IMR-90 (cell line): Measurements from ENCODE around the gene ASB4. TPM values are rescaled to one million over a fixed set of nuclear protein-coding genes. Genes with fewer than 3 reads are reported as not detected.

ENCODE experiments used
- ATAC-seq: fragments of 200-7000 bp; cut with Tn5 transposase; 2 replicates; pipeline ENCODE4 v1.9.1; 2020; ENCODE audit warnings: low read depth, mild to moderate bottlenecking, moderate library complexity
- BruUV-seq: library from RNA; stranded (reverse); fragments of 400-500 nt; replicated peaks from 2 replicates; lab custom pipeline; 2021; lab: Mats Ljungman, UMichigan
- CTCF ChIA-PET: fragments of 300-600 bp; formaldehyde crosslinking; extraction: SDS; loops from one replicate; lab custom pipeline; 2021; ENCODE audit warnings: antibody characterized with exemption; lab: Yijun Ruan, JAX
- POLR2A ChIA-PET: fragments of 300-600 bp; sonication (Branson Sonifier 250); formaldehyde crosslinking; loops from one replicate; lab custom pipeline; 2022; ENCODE audit warnings: antibody characterized with exemption; ENCODE audit not compliant: unreplicated experiment; lab: Charles Lee
- DNase-seq: peaks from one replicate; pipeline ENCODE4 v3.0.0; 2013
- H2AFZ ChIP-seq: replicated peaks from 2 replicates; pipeline ENCODE3; 2013; ENCODE audit warnings: low read length, mild to moderate bottlenecking; ENCODE audit not compliant: poor library complexity
- H2AK5ac ChIP-seq: 2 replicates; pipeline ENCODE4 v1.6.1; 2013; ENCODE audit warnings: low read depth, low read length, inconsistent platforms
- H2AK9ac ChIP-seq: replicated peaks from 2 replicates; pipeline ENCODE3; 2013; ENCODE audit warnings: mild to moderate bottlenecking, low read depth, low read length, moderate library complexity; ENCODE audit not compliant: poor library complexity
- H2BK120ac ChIP-seq: 2 replicates; pipeline ENCODE4 v1.6.1; 2013; ENCODE audit warnings: low read depth, low read length, inconsistent platforms
- H2BK15ac ChIP-seq: 3 replicates; pipeline ENCODE4 v1.6.1; 2013; ENCODE audit warnings: low read depth, low read length, inconsistent platforms
- H2BK20ac ChIP-seq: 2 replicates; pipeline ENCODE4 v1.6.1; 2013; ENCODE audit warnings: low read depth, mild to moderate bottlenecking, inconsistent platforms, low read length, moderate library complexity
- H2BK5ac ChIP-seq: 2 replicates; pipeline ENCODE4 v1.6.1; 2013; ENCODE audit warnings: mild to moderate bottlenecking, low read depth, low read length, inconsistent platforms; ENCODE audit not compliant: poor library complexity, severe bottlenecking
- H3K14ac ChIP-seq: replicated peaks from 2 replicates; pipeline ENCODE4 v1.6.1; 2013; ENCODE audit warnings: low read depth, low read length, inconsistent platforms
- H3K18ac ChIP-seq: 2 replicates; pipeline ENCODE4 v1.6.1; 2013; ENCODE audit warnings: low read depth, low read length, control low read depth
- H3K23ac ChIP-seq: 2 replicates; pipeline ENCODE4 v1.6.1; 2013; ENCODE audit warnings: low read depth, low read length, inconsistent platforms
- H3K27ac ChIP-seq: 2 replicates; pipeline ENCODE4 v1.5.1; 2013; ENCODE audit warnings: mild to moderate bottlenecking, control low read depth, low read length; ENCODE audit not compliant: insufficient read depth
- H3K27me3 ChIP-seq: 2 replicates; pipeline ENCODE4 v1.6.1; 2013; ENCODE audit warnings: low read length; ENCODE audit not compliant: control insufficient read depth, insufficient read depth
- H3K36me3 ChIP-seq: 2 replicates; pipeline ENCODE4 v1.6.1; 2013; ENCODE audit warnings: low read length, mixed read lengths; ENCODE audit not compliant: control insufficient read depth, insufficient read depth
- H3K4ac ChIP-seq: 2 replicates; pipeline ENCODE4 v1.6.1; 2013; ENCODE audit warnings: low read depth, low read length, inconsistent platforms
- H3K4me1 ChIP-seq: 2 replicates; pipeline ENCODE4 v1.6.1; 2013; ENCODE audit warnings: low read length, mixed read lengths; ENCODE audit not compliant: control insufficient read depth, insufficient read depth
- H3K4me2 ChIP-seq: 2 replicates; pipeline ENCODE4 v1.6.1; 2013; ENCODE audit warnings: low read depth, mild to moderate bottlenecking, control low read depth, low read length, moderate library complexity
- H3K4me3 ChIP-seq: 2 replicates; pipeline ENCODE4 v1.5.1; 2013; ENCODE audit warnings: low read depth, mild to moderate bottlenecking, control low read depth, low read length, moderate library complexity; ENCODE audit not compliant: insufficient read depth
- H3K56ac ChIP-seq: 2 replicates; pipeline ENCODE4 v1.6.1; 2013; ENCODE audit warnings: low read length, inconsistent platforms; ENCODE audit not compliant: insufficient read depth; ENCODE audit errors: extremely low read depth
- H3K79me1 ChIP-seq, 2 experiments: 2 replicates each; pipeline ENCODE4 v1.6.1; 2013; ENCODE audit warnings: low read length in 2 of 2, inconsistent platforms in 1 of 2, low read depth in 1 of 2
- H3K9ac ChIP-seq: 2 replicates; pipeline ENCODE4 v1.6.1; 2013; ENCODE audit warnings: low read depth, low read length, control low read depth
- H3K9me1 ChIP-seq: 2 replicates; pipeline ENCODE4 v1.6.1; 2013; ENCODE audit warnings: low read length, inconsistent platforms; ENCODE audit not compliant: insufficient read depth
- H3K9me3 ChIP-seq: 2 replicates; pipeline ENCODE4 v1.6.1; 2013; ENCODE audit warnings: low read length; ENCODE audit not compliant: control insufficient read depth, insufficient read depth
- H4K20me1 ChIP-seq: 2 replicates; pipeline ENCODE4 v1.6.1; 2013; ENCODE audit warnings: low read length, inconsistent platforms; ENCODE audit not compliant: insufficient read depth
- H4K5ac ChIP-seq: 2 replicates; pipeline ENCODE4 v1.6.1; 2013; ENCODE audit warnings: mild to moderate bottlenecking, low read depth, low read length, control low read depth
- H4K8ac ChIP-seq, 2 experiments: 2 replicates each; pipeline ENCODE4 v1.6.1; 2013; ENCODE audit warnings: low read depth in 2 of 2, low read length in 2 of 2, control low read depth in 1 of 2, inconsistent platforms in 1 of 2
- H4K91ac ChIP-seq: 2 replicates; pipeline ENCODE4 v1.6.1; 2013; ENCODE audit warnings: low read depth, low read length, inconsistent platforms; ENCODE audit not compliant: insufficient read depth
- BHLHE40 ChIP-seq: fragments of 150-350 bp; IDR thresholded peaks from 2 replicates; pipeline ENCODE4 v1.6.1; 2016; ENCODE audit warnings: mild to moderate bottlenecking, low read depth, low read length
- CEBPB ChIP-seq: IDR thresholded peaks from 2 replicates; pipeline ENCODE4 v1.6.1; 2012; ENCODE audit warnings: low read depth, low read length, improper control_type of control experiment
- CHD1 ChIP-seq: IDR thresholded peaks from 2 replicates; pipeline ENCODE4 v1.6.1; 2012; ENCODE audit warnings: low read depth, low read length, improper control_type of control experiment
- CTCF ChIP-seq: conservative IDR thresholded peaks from 2 replicates; pipeline ENCODE4 v1.5.1; 2012; ENCODE audit warnings: mild to moderate bottlenecking, low read depth, low read length, improper control_type of control experiment
- ELK1 ChIP-seq: fragments of 150-350 bp; IDR thresholded peaks from 2 replicates; pipeline ENCODE4 v1.6.1; 2016; ENCODE audit warnings: low read depth, mild to moderate bottlenecking, low read length, moderate library complexity, borderline replicate concordance
- FOS ChIP-seq: fragments of 150-350 bp; IDR thresholded peaks from 2 replicates; pipeline ENCODE4 v1.6.1; 2016; ENCODE audit warnings: low read depth, low read length
- MAFK ChIP-seq: IDR thresholded peaks from 2 replicates; pipeline ENCODE4 v1.6.1; 2012; ENCODE audit warnings: low read depth, low read length, improper control_type of control experiment
- MAZ ChIP-seq: IDR thresholded peaks from 2 replicates; pipeline ENCODE4 v1.6.1; 2012; ENCODE audit warnings: low read depth, mild to moderate bottlenecking, low read length, improper control_type of control experiment, moderate library complexity, borderline replicate concordance
- MXI1 ChIP-seq: IDR thresholded peaks from 2 replicates; pipeline ENCODE4 v1.6.1; 2012; ENCODE audit warnings: low read depth, mild to moderate bottlenecking, low read length, moderate library complexity, borderline replicate concordance
- NFE2L2 ChIP-seq: fragments of 150-350 bp; IDR thresholded peaks from 2 replicates; pipeline ENCODE4 v1.6.1; 2016; ENCODE audit warnings: low read depth, mild to moderate bottlenecking, low read length
- POLR2A ChIP-seq: IDR thresholded peaks from 2 replicates; pipeline ENCODE4 v1.6.1; 2012; ENCODE audit warnings: mild to moderate bottlenecking, low read depth, low read length
- RAD21 ChIP-seq: IDR thresholded peaks from 2 replicates; pipeline ENCODE4 v1.6.1; 2012; ENCODE audit warnings: low read length, improper control_type of control experiment
- RCOR1 ChIP-seq: IDR thresholded peaks from 2 replicates; pipeline ENCODE4 v1.6.1; 2012; ENCODE audit warnings: mild to moderate bottlenecking, low read length, improper control_type of control experiment; ENCODE audit not compliant: insufficient replicate concordance
- RFX5 ChIP-seq: IDR thresholded peaks from 2 replicates; pipeline ENCODE4 v1.8.0; 2012; ENCODE audit warnings: low read depth, mild to moderate bottlenecking, low read length, moderate library complexity
- SMC3 ChIP-seq: fragments of 150-350 bp; IDR thresholded peaks from 2 replicates; pipeline ENCODE4 v1.6.1; 2016; ENCODE audit warnings: low read depth, mild to moderate bottlenecking, antibody characterized with exemption, low read length, moderate library complexity
- USF2 ChIP-seq: fragments of 150-350 bp; IDR thresholded peaks from 2 replicates; pipeline ENCODE4 v1.6.1; 2017; ENCODE audit warnings: mild to moderate bottlenecking, antibody characterized with exemption, low read length, low read depth
- WGBS, 2 experiments: methylation state at CpG; one replicate each; pipeline versions ENCODE4 v1.1.5 to v1.1.7; 2013; ENCODE audit warnings: missing lambda C conversion rate in 2 of 2; ENCODE audit not compliant: insufficient read length in 1 of 2; ENCODE audit errors: extremely low coverage in 2 of 2; 5-methylcytosine and 5-hydroxymethylcytosine counted together
- dilution Hi-C: fragments of 300-500 bp; cut with HindIII; formaldehyde crosslinking; loops from one replicate; pipeline ENCODE4 v1.14.3; 2018; ENCODE audit warnings: low sequenced_read_pairs; ENCODE audit not compliant: unreplicated experiment
- in situ Hi-C: fragments of 300-500 bp; cut with MboI; formaldehyde crosslinking; loops from 3 replicates; pipeline ENCODE4 v1.14.3; 2019; ENCODE audit warnings: low sequenced_read_pairs, inconsistent platforms, mixed read lengths
- intact Hi-C: fragments of 100-400 bp; cut with micrococcal nuclease; formaldehyde crosslinking; loops from 2 replicates; pipeline ENCODE4 v1.10.0; 2022
- polyA plus RNA-seq, 3 experiments: library from polyadenylated mRNA; depleted of rRNA; stranded (reverse); fragments of >200 nt; gene quantifications; 2 replicates each; pipeline ENCODE4 v1.2.3, GENCODE V29; 2012; ENCODE audit warnings: low replicate concordance in 1 of 3
- total RNA-seq: library from RNA; depleted of rRNA; stranded (reverse); fragments of >200 nt; gene quantifications from 2 replicates; pipeline ENCODE4 v1.2.3, GENCODE V29; 2012

ASB4 gene
- total and polyA plus RNA-seq, 2 of the 4 experiments (the other 2 are of a cell fraction), result not detected

GRCh38 chr7:95577137-95577536, 91.4 kb downstream of the ASB4 start:
- no peak overlapping the region for H2BK5ac ChIP-seq
- H3K9me1 ChIP-seq, result no peaks in the 10 kb centered on the region
- WGBS, 2 experiments, result no CpG with 5 or more reads among the region's 5 CpGs
- no peaks in the 10 kb centered on the region for H3K9me3 ChIP-seq
- no peak overlapping the region for H3K27ac ChIP-seq
- no peak overlapping the region for H3K56ac ChIP-seq
- no peak overlapping the region for H4K8ac ChIP-seq
- CTCF ChIA-PET, result no interaction called here
- no TSS peak for BruUV-seq
- H3K23ac ChIP-seq, result no peak overlapping the region
- POLR2A ChIA-PET, result no interaction called here
- intact Hi-C loops (no loop called here), dilution Hi-C loops (no loop called here), in situ Hi-C loops (no loop called here)
- H2BK20ac ChIP-seq, result no peak overlapping the region
- H2BK15ac ChIP-seq, result no peak overlapping the region
- no peak overlapping the region for H2AFZ ChIP-seq
- no peak overlapping the region for H2AK9ac ChIP-seq
- no peaks in the 10 kb centered on the region for H4K20me1 ChIP-seq
- H3K27me3 ChIP-seq, result no peaks in the 10 kb centered on the region
- H3K14ac ChIP-seq, result no peak overlapping the region
- no peak overlapping the region for H2AK5ac ChIP-seq
- no peaks in the 10 kb centered on the region for H3K79me1 ChIP-seq
- no peaks in the 10 kb centered on the region for H3K4me1 ChIP-seq
- no peak overlapping the region for H3K4me2 ChIP-seq
- H3K4ac ChIP-seq, result no peak overlapping the region
- H3K36me3 ChIP-seq, result no peaks in the 10 kb centered on the region
- H4K5ac ChIP-seq, result no peak overlapping the region
- no peak for ATAC-seq
- TF ChIP-seq CTCF, result no peak
- no peak for TF ChIP-seq FOS
- TF ChIP-seq RCOR1, result no peak
- TF ChIP-seq NFE2L2, result no peak
- TF ChIP-seq MAFK, result no peak
- no peak for TF ChIP-seq POLR2A
- TF ChIP-seq RAD21, result no peak
- TF ChIP-seq CEBPB, result no peak
- no peak for TF ChIP-seq RFX5
- no peak for TF ChIP-seq MXI1
- no peak for TF ChIP-seq CHD1
- no peak for TF ChIP-seq USF2
- no peak for TF ChIP-seq MAZ
- no peak for TF ChIP-seq BHLHE40
- no peak for TF ChIP-seq SMC3
- TF ChIP-seq ELK1, result no peak
- H2BK120ac ChIP-seq, result no peak overlapping the region
- H3K4me3 ChIP-seq, result no peak overlapping the region
- no peak overlapping the region for H4K91ac ChIP-seq
- H3K18ac ChIP-seq, result no peak overlapping the region
- no peak for DNase-seq
- no peak overlapping the region for H3K9ac ChIP-seq
